OCI-M2 (cell line): Measurements from ENCODE around the gene GNG8.

Source experiments
- DNase-seq: peaks from one replicate; lab custom pipeline; 2025; ENCODE audit not compliant: unreplicated experiment; lab: John Stamatoyannopoulos, UW

The GNG8 gene

DNA sequence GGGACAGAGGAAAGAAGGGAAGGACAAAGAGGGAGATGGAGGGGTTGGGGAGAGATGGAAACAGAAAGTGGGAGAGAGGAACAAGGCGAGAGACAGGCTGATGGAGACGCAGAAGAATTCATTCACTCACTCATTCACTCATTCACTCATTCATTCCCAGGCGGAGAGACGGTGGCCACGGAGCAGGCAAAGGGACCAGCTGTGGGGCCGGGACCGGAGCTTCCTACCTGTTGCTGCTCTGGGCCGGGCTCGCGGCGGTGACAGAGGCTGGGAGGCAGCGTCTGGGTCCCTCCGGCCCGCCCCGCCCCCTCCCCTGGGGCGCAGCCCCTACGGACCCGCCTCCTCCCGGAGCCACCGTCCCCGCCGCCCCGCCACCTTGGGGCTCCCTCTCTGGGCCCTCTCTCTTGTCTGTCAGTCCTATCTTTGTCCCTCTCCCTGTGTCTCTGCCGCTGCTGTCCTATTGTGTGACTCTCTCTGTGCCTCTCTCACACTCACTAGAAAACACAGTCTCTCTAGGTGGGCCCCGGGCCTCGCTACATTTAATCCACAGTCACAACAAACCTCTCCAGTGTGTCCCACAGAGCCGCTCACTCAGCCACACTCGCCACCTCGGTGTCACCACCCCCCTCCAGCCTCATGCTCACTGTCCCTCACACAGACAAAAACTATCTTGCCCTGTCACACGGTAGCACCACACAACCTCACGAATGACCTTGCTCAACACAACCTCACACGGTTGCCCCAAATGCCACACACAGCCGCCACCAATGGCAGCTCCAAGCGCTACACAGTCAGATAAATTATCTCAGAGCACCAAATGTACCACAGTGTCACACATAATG is at the start of gene GNG8:
GNG8 (minus strand) TSS at position 283 of the 842 bp plus-strand sequence. CDS start 1,520 bp downstream, outside the sequence.
- no peak for DNase-seq

DNA sequence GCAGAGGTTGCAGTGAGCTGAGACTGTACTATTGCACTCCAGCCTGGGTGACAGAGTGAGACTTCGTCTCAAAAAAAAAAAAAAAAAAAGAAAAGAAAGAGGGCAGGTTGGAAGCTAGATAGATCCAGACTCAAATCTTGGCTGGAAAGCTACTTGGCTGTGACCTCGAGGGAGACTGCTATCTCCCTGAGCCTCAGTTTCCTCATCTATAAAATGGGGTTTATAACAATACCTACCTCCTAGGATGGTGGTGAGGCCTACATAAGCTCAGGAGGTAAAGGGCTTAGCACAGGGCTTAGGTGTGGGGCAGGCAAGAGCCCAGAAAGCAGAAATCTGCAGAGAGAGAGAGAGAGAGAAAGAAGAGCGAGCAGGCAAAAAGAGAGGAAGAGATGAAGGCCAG is 49.2 kb upstream of the GNG8 start:
- no peak for DNase-seq

DNA sequence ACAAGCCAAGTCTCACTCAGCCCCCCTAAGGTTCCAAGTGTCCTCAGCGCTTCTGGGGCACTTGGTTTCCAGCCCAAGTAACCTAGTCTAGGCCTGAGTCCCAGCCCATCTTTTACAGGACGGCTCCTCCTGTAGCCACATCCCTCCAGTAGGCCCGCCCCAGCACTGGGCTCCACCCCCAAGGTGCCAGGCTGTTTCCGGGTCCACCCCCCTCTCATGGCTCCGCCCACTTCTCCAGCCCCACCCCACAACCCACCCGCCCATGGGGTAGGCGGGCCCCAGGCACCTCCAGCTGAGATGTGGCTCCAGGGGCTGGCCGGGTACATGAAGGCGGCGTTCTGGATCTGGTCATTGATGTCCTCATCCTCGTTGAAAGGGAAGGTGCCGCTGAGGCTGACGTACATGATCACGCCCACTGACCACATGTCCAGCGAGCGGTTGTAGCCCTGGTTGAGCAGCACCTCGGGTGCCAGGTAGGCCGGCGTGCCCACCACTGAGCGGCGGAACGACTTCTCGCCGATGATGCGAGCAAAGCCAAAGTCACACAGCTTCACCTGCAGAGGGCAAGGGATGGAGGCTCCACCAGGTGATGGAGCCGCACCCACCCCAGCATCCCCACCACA is 42.2 kb upstream of the GNG8 start:
- no peak for DNase-seq

DNA sequence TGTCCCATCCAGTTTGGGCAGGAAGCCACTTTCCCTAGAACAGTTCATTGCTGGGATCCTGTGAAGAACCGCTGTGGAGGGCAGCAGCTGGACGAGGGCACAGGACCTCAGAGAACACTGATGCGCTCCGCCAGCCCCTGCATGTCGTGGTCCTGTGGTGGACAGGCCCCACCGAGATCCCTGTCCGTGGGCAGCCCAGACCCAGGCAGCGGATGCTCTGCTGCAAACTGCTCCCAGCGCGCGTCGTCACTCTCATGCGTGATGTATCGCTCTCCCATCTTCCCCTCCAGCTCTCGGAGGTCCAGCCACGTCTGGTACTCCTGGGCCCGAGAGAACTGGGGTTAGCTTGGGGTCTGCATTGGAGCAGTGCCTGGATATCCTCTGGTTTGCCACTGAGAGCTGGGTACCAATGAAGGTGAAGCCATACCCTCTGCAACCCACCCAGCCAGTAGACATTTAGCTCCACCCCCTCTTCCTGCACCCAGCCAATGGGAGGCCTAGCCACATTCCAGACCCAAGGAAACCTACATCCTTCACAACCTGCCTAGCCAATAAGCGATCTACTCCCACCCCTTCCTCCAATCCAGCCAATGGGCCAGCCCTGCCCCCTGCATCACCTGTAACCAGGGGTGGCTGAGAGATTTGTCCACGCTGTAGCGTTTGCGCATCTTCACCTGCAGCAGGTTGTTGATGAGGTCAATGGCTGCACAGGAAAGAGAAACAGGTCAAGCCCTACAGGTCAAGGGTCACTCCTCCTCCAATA is 38.6 kb upstream of the GNG8 start:
- DNase-seq = no peak

DNA sequence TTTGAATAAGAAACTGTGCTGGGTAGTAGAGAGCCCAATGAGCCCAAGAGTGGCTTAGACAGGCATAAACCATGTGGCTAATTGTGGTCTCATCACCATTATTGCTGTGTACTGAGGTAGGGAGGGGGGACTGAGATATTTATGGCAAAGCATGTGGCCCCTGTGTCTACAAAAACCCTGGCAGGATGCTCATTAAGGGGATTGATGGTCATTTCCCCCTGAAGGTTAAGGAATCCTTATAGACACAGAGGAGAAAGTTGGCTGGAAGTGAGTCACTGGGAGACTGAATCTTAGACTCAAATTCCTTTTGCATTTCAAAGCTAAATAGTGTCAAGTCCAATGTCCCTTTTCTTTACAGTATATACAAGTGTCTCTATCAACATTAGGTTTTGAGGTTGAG is 34.8 kb upstream of the GNG8 start:
- DNase-seq = no peak

DNA sequence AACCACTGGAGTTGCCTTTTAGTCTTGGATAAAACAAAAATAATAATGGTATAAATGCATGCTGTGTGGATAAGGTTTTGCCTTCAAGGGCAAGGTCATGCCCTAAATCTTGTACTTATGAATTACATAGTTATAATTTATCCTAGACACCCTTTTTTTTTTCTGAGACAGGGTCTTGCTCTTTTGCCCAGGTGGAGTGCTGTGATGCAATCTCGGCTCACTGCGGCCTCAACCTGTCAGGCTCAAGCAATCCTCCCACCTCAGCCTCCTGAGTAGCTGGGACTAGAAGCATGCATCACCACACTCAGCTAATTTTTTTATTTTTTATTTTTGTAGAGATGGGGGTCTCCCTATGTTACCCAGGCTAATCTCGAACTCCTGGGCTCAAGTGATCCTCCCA is 32.7 kb upstream of the GNG8 start:
- no peak for DNase-seq

DNA sequence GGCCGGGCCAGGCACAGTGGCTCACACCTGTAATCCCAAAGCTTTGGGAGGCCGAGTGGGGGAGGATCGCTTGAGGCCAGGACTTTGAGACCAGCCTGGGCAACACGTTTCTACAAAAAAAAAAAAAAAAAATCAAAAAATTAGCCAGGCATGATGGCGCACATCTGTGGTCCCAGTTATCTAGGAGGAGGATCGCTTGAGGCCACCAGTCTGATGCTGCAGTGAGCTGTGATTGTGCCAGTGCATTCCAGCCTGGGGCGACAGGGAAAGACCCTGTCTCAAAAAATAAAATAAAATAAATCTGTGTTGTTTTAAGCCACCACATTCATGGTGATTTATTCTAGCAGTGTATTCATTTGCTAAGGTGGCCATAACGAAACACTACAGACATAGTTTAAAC is 29.1 kb upstream of the GNG8 start:
- DNase-seq = no peak

DNA sequence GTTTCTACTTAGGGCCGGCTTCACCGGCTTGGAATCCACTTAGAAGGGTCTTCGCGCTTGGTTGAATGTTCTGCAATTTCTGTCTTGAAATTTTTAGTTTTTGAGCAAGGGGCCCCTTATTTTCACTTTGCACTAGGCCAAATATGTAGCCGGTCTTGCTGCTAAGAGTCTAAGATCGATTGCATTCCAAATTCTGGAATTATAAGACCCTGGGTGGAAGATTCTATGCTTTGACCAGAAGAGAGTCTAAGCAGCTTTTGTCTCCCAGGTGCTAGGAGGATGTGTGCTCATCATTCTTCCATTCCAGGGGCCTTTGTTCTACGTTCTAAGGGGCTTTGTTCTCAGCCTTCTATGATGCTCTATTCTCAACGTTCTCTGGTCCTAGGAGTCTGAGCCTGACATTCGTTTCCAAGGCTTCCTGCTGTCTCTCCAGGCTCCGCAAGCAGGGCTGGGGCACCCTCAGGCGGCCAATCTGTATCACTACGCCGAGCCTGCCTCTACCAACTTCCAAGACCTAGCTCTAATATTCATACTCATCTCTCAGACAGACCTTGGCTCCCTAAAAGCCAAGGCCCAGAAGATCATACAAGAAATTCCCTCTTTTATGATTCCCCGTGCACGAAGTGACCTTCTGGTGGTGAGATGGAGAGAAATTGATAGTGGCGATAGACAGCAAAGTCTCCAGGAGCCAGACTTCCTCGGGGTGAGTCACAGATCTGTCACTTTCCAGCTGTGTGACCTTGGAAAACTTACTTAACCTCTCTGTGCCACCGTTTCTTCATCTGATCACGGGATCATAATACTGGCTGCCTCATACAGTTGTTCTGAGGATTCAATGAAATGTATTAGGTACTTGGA is 26.0 kb upstream of the GNG8 start:
- peak; percentile 49 for DNase-seq

DNA sequence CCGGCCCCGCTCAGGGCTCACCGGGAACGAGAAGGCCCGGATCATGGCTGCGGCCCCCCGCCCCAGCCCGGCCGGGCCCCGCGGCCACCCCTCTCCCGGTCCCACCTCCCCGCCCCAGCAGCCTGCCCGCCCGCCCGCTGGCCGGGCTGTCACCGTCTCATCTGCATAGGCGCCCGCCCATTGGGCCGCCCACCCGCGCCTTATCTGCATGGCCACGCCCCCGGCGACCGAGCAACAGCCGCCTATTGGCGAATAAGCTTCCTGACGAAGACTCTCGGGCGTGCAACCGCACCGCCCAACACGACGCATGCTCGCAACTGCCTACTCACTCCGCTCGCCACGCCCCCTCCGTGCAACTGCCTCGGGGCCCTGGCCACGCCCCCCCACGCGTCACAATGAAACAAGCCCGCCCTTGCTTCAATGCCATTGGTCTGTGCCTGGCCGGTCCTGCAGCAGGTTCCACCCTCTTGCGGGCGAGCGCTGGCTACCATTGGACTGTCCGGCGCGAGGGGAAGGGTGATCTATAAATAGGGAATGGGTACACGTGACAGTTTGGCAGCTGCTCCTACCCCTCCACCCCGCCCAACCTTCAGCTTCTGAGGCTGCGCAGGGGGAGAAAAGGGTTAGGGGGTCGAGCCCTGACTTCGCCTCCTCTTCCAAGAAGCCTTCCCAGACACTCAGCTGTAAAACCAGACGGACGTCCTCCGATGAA is 25.2 kb upstream of the GNG8 start, which contains the start of gene DACT3:
DACT3 (minus strand) TSS at position 163 of the 712 bp plus-strand sequence; CDS start at position 45, 118 bp downstream.
- peak; percentile 92 for DNase-seq

DNA sequence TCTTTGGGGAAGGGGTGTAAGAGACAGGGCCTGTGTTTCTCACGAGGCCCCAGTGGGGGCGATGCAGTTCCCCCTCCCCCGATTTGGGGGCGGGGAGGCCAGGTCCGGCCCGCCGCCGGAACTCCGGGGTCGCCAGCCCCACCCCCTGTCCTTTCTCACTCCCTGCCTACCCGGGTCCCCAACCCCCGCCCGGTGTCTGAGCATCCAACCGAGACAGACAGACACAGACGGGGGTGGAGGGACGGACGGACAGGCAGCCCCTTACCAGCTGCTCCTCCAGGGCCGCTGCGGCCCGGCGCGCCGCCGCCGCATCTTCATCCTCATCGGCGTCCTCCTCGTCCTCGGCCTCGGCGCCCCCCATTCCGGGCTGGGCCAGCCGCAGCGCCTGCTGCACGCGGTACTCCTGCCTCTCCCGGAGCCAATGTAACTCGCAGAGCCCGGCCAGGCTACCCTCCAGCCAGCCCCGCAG is 24.6 kb upstream of the GNG8 start:
- no peak for DNase-seq

DNA sequence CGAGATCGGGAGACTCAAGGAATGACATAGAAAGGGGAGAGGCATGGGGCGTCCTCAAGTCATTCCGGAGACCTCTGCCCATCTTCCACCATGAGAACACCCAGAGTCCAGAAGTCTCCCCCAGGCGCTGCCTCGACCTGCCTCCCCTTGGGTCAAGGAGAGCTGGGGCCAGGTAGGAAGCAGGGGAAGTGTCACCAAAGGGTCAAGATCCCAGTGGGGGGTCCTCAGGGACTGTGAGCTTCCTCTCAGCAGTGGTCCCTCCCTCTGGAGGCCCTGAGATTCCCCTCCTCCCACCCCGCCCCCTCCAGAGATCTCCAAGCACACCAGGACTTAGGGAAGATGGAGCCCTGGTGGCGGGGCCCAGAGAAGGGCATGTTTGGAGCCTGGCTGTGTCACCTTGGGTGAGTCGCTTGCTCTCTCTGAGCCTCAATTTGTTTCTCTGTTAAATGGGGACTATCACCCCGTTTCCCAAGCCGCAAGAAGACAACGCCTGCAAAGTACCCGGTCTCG is 24.1 kb upstream of the GNG8 start:
- no peak for DNase-seq

DNA sequence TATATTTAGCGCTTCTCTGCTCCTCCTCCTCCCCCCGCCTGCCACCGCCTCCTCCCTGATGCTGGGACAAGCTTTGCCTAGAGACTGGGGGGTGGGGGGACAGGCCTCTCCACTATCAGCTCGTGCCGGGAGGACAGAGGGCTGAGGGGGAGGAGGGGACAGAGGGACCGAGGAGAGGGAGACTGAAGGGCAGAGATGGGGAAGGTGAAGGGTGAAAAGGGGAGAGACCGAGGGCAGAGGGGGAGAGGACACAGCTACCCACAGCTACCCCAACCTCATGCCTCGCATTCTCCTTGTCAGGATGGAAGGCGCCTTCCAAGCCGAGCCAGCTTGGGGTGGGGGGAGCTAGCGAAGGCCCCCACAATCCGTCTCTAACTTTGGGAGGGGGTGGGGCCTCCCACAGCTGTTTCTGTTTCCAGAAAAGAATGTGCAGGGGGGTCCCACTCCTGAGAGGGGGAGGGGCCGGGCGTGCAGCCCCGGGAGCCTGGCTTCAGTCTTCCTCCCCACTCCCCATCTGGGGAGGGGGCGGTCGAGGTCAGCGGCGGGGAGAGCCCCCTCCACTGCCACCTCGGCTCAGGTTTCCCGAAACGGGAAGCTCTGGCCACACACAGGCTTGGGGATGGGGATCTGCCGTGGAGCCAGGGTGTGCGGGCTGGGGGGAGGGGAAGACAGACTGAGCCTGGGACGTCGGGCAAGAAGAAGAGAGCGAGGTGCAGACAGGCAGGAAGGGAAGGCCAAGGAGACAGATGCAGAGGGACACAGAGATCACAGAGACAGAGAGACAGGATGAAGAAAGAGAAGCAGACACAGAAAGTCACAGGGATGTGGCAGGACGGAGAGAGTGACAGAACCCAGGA is 23.4 kb upstream of the GNG8 start:
- DNase-seq = no peak

DNA sequence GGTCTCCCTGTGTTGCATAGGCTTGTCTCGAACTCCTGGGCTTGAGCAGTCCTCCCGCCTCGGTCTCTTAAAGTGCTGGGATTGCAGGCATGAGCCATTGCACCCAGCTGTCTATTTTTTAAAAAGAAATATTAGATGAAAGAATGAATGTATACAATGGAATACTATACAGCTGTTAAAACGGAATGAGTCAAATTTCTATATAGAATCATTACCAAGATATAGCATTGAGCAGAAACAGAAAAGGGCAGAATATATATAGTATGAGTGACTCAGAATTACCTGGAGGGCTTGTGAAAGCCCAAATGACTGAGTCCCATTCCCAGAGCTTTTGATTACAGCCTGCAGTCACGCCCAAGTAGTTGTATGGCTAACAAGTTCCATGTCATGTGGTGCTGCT is 20.5 kb upstream of the GNG8 start:
- no peak for DNase-seq

DNA sequence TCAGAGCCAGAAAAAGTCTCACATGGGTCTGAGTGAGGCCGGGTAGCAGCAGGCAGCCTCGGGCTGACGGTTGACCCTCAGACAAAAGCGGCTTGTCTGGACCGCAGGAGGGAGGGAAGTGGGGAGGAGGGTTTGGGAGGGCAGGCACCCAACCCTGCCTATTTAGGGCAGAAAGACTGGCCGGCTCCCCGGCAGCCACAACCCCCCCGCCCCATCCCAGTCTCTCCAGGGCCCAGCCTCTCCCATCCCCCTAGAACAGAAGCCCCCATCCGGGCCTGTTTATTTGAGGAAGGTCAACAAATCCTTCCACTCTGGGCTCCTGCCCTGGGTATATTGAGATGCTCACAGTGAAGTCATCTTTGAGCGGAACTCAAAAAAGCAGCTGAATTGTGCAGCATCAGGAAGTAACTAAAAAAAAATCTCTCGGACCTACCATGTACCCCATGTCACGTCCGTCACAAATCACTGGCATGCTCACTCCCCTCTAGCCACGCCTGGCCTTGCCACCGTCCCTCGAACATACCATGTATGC is 18.7 kb upstream of the GNG8 start:
- no peak for DNase-seq

DNA sequence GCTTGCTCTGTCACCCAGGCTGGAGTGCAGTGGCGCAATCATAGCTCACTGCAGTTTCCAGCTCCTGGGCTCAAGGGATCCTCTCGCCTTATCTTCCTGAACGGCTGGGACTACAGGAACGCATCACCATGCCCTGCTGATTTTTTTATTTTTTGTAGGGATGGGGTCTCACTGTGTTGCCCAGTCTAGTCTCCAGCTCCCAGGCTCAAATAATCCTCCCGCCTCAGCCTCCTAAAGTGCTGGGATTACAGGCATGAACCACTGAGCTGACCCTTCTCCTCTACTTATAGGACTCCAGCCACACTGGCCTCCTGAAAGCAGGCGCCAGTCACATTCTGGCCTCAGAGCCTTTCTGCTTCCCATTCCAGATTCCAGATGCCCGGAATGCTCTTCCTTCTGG is 14.4 kb upstream of the GNG8 start:
- DNase-seq = no peak

DNA sequence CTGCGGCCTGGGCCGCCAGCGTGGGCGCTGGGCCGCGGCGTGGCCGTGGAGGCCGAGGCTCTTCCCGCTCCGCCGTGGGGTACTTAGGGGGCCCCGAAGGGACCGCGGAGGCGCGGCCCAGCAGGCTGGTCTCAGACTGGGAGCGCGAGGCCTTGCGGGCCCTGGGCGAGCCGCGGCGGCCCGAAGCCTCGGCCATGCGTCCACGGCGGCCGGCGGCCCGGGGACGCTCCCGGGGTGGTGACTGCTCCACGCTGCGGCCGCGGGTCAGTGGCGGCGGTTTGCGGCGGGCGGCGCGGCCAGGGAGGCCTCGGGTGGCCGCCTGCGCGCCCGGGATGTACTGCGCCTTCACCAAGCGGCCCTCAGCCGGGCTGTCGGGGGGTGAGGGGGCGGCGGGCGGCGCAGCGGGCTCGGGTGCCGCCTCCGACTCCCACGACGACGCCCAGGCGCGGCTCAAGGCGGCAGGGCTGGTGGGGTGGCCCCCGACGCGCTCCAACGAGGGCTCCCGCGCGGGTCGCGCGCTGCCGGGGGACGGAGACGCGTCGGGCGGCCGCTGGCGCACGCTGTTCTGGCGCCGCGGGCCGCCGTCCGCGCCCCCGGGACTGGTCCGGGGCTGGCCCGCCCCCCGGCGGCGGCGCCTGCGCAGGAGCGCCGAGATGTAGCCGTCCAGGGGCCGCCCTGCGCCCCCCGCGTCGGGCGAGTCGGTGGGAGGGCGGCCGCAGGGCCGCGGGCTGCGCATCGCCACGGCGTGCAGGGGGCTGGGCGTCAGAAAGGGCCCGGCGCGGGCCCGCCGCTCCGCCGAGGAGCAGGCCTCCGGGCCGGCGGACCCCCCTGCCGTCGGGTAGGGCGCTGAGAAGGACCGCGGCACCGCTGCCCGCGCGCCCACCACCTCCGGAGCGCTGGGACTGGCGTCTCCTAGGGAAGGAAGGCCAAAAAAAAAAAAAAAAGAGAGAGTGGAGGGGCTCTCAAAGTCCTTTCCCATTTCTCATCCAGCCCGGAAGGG is 13.3 kb upstream of the GNG8 start:
- no peak for DNase-seq
